ENCODE data around the gene CPE.
"Not testable (repeated sequence)": the region's sequence is repeated elsewhere in the genome, so short reads cannot be mapped to it uniquely, and the experiment has no call there.

GRCh38 chr4:165492583-165492982, 113.8 kb downstream of the CPE start:
- TF ChIP-seq POLR2A, CTCF (IDR thresholded peaks at IDR 0.05): not testable (repeated sequence)

All from lower leg skin (tissue), 3 donors.